Myocyte (in vitro differentiated cells): ENCODE measurements around the gene KRT81. TPM values are rescaled to one million over a fixed set of nuclear protein-coding genes. Genes with fewer than 3 reads are reported as not detected.
"Not testable (repeated sequence)": the region's sequence is repeated elsewhere in the genome, so short reads cannot be mapped to it uniquely, and the experiment has no call there.

Experiments used
- DNase-seq: peaks from one replicate; pipeline ENCODE4 v3.0.0-alpha.2; 2012; ENCODE audit warnings: low read depth
- total RNA-seq: library from RNA; depleted of rRNA; stranded (reverse); fragments of >200 nt; gene quantifications from 2 replicates; pipeline ENCODE4 v1.2.3, GENCODE V29; 2014

Gene KRT81
- total RNA-seq, 1 donor from 2014 or later, result 0.08 TPM

DNA sequence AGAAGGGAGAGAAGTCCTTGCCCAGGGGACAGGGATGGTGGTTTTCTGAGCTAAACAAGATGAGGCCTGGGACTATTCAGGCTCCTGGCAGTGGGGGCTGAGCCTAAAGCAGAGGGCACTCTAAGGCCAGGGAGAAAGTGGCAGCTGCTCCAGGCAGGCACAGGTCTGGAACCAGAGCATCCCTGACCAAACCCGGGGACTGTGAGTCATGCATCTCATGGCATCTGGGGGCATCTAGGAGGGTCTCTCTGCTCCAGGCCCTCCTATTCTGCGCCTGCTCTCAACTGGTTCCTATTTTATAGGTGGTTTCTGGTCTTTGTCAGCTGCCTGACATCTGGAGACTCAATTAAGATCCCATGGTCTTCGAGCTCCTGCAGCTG, 46.7 kb downstream of the KRT81 start:
- DNase-seq, result peak; percentile 86

DNA sequence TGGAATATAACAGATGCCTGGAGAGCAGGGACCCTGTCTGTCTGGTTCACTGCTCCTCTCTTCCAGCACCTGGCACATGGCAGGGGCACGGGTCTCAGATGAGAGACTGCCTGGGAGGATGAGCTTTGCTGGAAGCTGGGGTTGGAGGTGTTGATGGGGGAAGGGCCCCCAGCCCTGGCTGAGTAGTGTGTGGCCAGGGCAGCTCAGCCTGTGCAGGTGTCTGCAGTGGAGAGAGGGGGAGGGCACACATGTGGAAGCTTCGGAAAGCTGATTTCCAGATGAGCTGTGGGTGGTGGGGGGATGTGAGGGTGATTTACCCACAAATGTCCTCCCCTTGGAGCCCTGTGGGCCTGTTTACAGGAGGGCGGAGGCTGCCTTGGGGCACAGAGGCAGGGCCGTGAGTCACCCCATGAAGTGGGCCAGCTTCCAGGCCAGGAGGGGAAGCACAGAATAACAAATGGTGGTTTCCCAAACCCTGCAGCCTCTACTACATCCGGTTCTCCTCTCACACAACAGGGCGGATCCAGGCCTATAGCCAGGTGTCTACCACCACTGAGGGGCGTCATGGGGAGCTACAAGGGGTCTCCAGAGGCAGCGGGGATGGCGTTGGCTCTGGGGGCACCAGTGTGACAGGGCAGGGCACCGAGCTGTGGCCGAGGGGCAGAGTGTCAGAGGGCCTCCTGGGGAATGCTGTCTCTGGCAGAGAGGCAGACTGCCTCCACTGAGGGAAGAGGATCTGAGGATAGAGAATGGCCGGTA, 47.3 kb downstream of the KRT81 start:
- DNase-seq, result peak; percentile 95

GRCh38 chr12:52243259-52243855, 48.0 kb downstream of the KRT81 start:
- DNase-seq, result no peak

DNA sequence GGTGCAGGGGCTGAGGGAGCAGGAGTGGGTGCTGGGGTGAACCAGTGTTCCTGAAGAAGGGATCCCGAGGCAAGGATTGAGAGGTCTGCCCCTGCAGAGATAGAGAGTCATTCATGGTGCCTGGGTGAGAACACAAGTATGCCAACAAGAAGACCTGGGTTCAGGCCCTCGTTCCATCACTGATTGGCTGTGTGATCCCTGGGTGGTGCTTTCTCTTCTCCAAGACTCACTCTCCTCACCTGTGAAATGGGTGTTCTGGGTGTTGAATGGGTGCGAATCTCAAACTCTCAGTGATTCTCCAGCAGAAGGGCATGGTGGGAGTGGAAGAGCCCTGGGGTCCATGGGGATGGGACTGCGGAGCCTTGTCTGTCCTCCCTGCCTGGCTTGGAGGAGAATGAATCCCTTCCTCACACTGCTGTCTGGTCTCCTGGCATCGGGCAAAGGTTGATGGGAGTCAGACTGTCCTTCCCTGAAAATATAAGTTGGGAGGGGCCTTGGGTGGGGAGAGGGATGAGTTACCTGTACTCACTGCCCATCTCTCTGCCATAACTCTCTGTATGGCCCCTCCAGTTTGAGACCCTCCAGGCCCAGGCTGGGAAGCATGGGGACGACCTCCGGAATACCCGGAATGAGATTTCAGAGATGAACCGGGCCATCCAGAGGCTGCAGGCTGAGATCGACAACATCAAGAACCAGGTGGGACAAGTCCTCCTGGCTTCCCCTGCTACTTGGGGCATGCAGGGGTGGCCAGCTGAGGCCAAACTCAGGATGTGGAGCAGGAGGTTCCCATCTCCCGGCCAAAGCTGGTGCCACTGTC, 48.7 kb downstream of the KRT81 start:
- no peak for DNase-seq

DNA sequence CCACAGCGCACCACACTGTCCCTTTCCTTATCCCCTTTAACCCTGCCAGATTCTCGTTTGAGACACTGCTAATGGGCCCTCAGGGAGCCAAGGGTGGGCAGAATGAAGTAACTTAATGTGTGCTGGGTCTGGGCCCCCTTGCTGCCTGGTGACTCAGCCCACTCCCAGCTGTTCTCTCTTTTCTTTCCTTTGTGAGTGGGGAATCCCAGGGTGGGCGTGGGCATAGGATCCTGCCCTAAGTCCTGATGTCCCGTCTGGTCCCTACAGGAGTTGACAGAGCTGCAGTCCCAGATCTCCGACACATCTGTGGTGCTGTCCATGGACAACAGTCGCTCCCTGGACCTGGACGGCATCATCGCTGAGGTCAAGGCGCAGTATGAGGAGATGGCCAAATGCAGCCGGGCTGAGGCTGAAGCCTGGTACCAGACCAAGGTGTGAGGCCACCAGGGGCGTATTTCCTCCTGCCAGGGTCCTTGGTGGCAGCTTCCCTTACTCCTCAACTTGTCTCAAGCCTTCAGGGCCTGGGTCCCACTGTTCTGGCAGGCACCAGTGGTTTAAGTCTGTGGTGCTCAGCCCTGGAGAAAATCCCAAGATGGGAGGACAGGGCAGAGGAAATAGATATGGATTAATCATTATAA, 50.0 kb downstream of the KRT81 start:
- DNase-seq, result peak; percentile 61

GRCh38 chr12:52240247-52240646, 51.1 kb downstream of the KRT81 start:
- DNase-seq, result not testable (repeated sequence)

- no peak for DNase-seq
Measured at GRCh38 chr12:52239767-52240166, 51.6 kb downstream of the KRT81 start.

DNA sequence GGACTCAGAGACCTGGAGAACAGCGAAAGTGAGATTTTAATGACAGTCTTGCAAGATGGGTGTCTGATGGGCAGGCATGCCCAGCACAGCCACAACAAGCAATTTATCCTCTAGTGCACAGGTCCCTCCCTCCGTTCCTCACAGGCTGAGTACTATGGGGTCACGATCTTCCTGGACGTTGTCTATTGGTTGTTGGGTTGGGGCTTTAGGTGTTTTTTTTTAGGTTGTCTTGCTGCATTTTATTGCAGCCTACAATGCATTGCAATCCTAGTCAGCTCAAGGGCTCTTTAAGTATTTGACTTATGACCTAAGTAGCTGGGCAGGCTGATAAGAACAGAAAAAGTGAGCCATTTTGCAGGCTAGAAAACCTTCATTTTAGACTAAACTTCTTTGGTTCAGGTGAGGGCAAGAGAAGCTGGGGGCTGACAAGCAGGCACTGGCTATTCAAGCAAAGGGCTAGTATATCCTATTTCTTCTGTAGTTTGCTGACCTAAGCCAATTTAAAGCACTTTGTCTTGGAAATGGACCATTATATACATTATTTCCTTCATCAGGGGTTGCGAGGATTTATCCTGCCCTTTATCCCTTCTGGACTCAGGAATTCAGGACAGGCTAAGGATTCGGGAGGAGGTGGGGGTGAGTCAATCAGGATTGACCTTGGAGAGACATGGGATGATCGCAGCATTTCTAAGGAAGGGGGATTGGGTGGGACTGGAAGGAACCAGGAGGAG, 52.3 kb downstream of the KRT81 start:
- DNase-seq, result no peak

GRCh38 chr12:52238207-52238840, 53.0 kb downstream of the KRT81 start:
- no peak for DNase-seq

- no peak for DNase-seq
Measured at GRCh38 chr12:52236386-52237050, 54.8 kb downstream of the KRT81 start.

Other genes with a start within 250 kb of the KRT81 start
- gene NR4A1, start 240.1 kb downstream of the KRT81 start, total RNA-seq, result 3.4 and 5.5 TPM in 2 replicates
- 93.8 and 105 TPM in 2 replicates for gene ATG101, start 221.6 kb downstream of the KRT81 start, total RNA-seq
- not detected in 2 replicates for gene SMIM41, start 211.8 kb downstream of the KRT81 start, total RNA-seq
- 46.3 and 68.4 TPM in 2 replicates for gene KRT80, start 99.5 kb downstream of the KRT81 start, total RNA-seq
- 3.1 and 6.6 TPM in 2 replicates for gene KRT7, start 58.3 kb downstream of the KRT81 start, total RNA-seq
- 5.2 and 20.9 TPM in 2 replicates for gene KRT86, start 16.9 kb downstream of the KRT81 start, total RNA-seq
- gene KRT83, start 29.9 kb upstream of the KRT81 start, total RNA-seq, result not detected in 2 replicates
- not detected in 2 replicates for gene KRT85, start 75.9 kb upstream of the KRT81 start, total RNA-seq
- not detected in 2 replicates for gene KRT84, start 94.1 kb upstream of the KRT81 start, total RNA-seq
- not detected in 2 replicates for gene KRT82, start 114.8 kb upstream of the KRT81 start, total RNA-seq
- not detected in 2 replicates for gene KRT75, start 142.8 kb upstream of the KRT81 start, total RNA-seq
- not detected in 2 replicates for gene KRT6B, start 160.6 kb upstream of the KRT81 start, total RNA-seq
- gene KRT6C, start 182.3 kb upstream of the KRT81 start, total RNA-seq, result not detected in 2 replicates
- gene KRT6A, start 201.7 kb upstream of the KRT81 start, total RNA-seq, result not detected in 2 replicates
- gene KRT5, start 228.9 kb upstream of the KRT81 start, total RNA-seq, result 2.8 and 3.3 TPM in 2 replicates